ENCODE data around the gene IL24. TPM values are rescaled to one million over a fixed set of nuclear protein-coding genes. Genes with fewer than 3 reads are reported as not detected.
"Not testable (repeated sequence)": the region's sequence is repeated elsewhere in the genome, so short reads cannot be mapped to it uniquely, and the experiment has no call there.

Gene IL24, protein sequence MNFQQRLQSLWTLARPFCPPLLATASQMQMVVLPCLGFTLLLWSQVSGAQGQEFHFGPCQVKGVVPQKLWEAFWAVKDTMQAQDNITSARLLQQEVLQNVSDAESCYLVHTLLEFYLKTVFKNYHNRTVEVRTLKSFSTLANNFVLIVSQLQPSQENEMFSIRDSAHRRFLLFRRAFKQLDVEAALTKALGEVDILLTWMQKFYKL
- total RNA-seq: not detected
- long read RNA-seq, donor 1: 0 reads
- long read RNA-seq, donor 2: 0 reads

DNA sequence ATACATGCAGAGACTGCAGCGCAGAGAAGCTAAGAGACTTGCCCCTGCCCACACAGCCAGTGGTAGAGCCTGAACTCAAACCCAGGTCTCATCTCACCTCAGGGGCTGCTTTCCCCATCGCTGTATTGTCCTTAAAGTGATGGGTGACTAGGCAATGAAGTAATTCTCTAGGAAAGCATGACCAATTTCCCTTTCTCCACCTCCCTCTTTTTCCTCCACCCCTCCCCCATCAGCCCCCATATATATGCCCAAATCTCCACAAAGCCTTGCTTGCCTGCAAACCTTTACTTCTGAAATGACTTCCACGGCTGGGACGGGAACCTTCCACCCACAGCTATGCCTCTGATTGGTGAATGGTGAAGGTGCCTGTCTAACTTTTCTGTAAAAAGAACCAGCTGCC, at the start of gene IL24:
Gene IL24, plus strand, starts transcription at position 269 of the 400 bp plus-strand sequence. CDS start 390 bp downstream, outside the sequence.
- no peak for DNase-seq (ENCODE audit: low spot score)
- intact Hi-C loops (cut with DNase I): no loop called here

DNA sequence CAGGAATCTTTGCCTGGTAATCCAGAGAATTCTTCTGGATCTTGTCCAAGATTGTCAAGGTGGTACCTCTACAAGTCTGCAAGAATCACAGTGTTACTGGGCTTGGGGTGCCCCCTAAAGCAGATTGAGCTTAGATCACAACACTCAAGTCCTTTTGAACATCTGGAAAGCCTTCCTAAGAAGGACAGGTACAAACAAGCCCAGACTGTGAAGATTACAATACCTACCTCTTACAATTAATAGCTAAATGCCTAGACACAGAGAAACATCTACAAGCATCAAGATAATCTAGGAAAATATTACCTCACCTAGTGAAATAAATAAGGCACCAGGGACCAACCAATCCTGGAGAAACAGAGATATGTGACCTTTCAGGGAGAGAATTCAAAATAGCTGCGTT, 49.3 kb upstream of the IL24 start:
- intact Hi-C loops (cut with DNase I): no loop called here

DNA sequence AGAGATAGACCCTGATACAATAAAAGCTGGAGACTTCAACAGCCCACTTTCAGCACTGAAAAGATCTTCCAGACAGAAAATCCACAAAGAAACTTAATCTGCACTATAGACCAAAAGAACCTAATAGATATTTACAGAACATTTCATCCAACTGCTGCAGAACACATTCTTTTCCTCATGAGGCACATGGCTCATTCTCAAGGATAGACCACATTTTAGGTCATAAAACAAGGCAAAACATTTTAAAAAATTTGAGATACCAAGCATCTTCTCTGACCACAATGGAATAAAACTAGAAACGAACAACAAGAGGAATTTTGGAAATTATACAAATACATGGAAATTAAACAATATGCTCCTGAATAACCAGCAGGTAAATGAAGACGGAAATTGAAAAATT, 46.8 kb upstream of the IL24 start:
- intact Hi-C loops (cut with DNase I): no loop called here

More for the DNA sequence above, 49.3 kb upstream of the IL24 start:
- DNase-seq (ENCODE audit: low spot score): no peak

DNA sequence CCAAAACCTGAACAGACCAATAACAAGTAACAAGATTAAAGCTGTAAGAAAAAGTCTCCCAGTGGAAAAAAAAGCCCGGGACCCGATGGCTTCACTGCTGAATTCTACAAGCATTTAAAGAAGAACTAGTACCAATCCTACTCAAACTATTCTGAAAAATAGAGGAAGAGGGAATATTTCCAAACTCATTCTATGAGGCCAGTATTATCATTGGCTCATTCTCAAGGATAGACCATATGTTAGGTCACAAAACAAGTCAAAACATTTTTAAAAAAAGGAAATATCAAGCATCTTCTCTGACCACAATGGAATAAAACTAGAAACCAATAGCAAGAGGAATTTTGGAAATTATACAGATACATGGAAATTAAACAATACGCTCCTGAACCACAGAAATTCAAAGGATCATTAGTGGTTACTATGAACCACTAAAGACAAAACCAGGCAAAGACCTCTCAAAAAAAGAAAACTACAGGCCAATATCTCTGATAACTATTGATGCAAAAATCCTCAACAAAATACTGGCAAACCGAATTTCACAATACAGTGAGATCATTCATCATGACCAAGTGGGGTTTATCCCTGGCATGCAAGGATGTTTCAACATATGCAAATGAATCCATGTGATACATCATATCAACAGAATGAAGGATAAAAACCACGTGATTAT, 45.8 kb upstream of the IL24 start:
- intact Hi-C loops (cut with DNase I): no loop called here
- no peak for DNase-seq (ENCODE audit: low spot score)

More for the DNA sequence above, 46.8 kb upstream of the IL24 start:
- DNase-seq (ENCODE audit: low spot score): no peak

DNA sequence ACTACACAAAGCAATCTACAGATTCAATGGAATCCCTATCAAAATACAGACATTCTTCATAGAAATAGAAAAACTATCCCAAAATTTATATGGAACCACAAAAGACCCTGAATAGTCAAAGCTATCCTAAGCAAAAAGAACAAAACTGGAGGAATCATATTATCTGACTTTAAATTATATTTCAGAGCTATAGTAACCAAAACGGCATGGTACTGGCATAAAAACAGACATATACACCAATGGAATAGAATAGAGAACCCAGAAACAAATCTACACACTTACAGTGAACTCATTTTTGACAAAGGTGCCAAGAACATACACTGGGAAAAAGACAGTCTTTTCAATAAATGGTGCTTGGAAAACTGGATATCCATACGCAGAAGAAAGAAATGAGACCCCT, 44.6 kb upstream of the IL24 start:
- DNase-seq (ENCODE audit: low spot score); intact Hi-C loops (cut with DNase I): not testable (repeated sequence)

GRCh38 chr1:206853696-206854095, 43.5 kb upstream of the IL24 start:
- DNase-seq (ENCODE audit: low spot score); intact Hi-C loops (cut with DNase I): not testable (repeated sequence)

DNA sequence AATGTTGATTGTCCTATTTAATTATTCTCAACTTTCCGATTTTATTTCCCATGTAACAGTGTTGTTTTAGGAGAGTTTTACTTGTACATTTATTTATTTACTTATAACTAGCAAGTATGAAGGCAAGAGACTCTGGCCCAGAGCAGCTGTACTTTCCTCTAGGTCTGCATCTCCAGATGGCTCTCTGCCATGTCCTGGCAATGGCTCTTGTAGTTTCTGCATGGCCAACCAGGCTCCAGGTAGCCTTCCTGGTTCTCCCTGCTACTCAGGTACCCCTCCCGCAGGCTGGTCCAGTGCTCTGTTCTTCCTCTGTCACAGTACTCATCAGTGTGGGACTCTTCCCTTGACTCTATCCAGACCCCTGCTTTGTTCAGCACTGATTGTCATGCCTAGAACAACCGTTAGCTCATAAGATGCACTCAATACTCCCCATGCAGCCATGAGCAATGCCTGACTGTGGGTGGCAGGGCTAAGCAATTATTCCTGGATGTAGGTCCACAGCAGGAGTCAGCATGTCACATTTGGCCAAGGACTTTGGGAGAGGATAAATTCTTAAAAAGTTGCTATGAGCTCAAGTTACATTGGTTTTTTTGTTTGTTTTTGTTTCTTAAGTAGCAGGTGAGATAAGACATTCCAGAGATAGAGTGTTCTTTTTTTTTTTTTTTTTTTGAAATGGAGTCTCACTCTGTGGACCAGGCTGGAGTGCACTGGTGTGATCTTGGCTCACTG, 42.7 kb upstream of the IL24 start:
- intact Hi-C loops (cut with DNase I): no loop called here
- no peak for DNase-seq (ENCODE audit: low spot score)

DNA sequence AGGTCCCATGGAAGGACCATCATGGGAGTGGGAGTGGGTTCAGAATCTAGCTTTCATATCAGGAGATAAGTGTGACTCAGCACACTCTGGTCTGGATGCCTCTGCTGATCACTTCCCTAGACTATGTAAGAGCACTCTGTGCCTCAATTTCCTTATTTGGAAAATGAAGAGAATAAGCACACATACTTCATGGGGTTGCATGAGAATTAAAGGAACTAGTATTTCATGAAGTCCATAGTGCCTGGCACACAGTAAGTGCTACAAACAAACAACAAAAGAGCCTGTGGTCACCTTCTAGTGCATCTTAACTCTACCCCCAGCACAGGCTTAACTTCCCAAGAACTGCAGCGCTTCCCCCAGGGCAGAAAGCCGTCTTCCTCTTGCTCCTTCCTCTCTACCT, 41.4 kb upstream of the IL24 start:
- intact Hi-C loops (cut with DNase I): no loop called here
- no peak for DNase-seq (ENCODE audit: low spot score)

- no peak for DNase-seq (ENCODE audit: low spot score)
- intact Hi-C loops (cut with DNase I): no loop called here
These were observed 40.4 kb upstream of the IL24 start for GRCh38 chr1:206856674-206857464.

GRCh38 chr1:206859082-206859521, 38.1 kb upstream of the IL24 start:
- no peak for DNase-seq (ENCODE audit: low spot score)
- intact Hi-C loops (cut with DNase I): no loop called here

DNA sequence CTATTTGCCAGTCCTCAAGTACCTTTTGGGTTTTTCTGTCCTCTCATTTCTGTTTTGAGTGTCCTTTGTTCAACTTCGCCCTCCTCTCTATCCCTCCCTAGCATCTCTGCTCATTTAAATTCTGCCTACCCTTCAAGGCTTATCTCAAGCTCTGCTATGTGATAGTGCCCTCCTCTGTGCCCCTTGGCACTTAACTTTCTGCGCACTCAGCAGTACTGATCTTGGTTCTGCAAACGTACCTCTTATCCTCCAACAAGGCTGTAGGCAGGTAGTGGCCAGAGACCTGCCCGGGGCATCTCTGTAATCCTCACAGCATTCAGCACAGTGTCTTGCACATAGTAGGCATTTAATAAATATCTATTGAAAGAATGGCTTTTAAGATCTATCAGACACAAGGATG, 37.1 kb upstream of the IL24 start:
- no peak for DNase-seq (ENCODE audit: low spot score)
- intact Hi-C loops (cut with DNase I): no loop called here

- intact Hi-C loops (cut with DNase I): no loop called here
- DNase-seq (ENCODE audit: low spot score): no peak
These were observed 34.0 kb upstream of the IL24 start for GRCh38 chr1:206863266-206863665.

GRCh38 chr1:206864939-206865671, 32.1 kb upstream of the IL24 start, which contains the start of gene IL20:
Gene IL20, plus strand, starts transcription at chr1:206865623. Its CDS starts 230 bp downstream, at chr1:206865853.
- intact Hi-C loops (cut with DNase I): no loop called here

DNA sequence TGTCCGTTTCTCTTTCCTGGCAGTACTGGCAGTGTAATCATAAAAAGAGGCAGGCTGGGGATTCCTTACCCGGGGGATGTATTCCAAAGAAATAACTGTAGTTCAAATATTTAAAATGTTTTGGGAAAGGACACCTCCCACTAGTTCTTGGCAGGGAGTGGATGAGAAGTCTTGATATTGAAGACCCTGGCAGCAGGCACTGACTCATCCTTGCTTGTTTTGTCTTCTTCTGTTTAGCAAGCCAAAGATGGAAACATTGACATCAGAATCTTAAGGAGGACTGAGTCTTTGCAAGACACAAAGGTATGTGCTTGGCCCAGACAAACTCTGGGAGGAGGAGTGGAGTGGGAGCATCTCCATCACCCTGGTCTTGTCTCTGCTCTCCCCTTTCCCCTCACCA, 31.2 kb upstream of the IL24 start:
- DNase-seq (ENCODE audit: low spot score): no peak
- intact Hi-C loops (cut with DNase I): no loop called here

More at GRCh38 chr1:206864939-206865671, 32.1 kb upstream of the IL24 start, which contains the start of gene IL20:
- DNase-seq (ENCODE audit: low spot score): peak; percentile 93

- intact Hi-C loops (cut with DNase I): no loop called here
These were observed 30.0 kb upstream of the IL24 start for GRCh38 chr1:206867239-206867638.

GRCh38 chr1:206867716-206868115, 29.5 kb upstream of the IL24 start:
- intact Hi-C loops (cut with DNase I): no loop called here
- no peak for DNase-seq (ENCODE audit: low spot score)

More at GRCh38 chr1:206867239-206867638, 30.0 kb upstream of the IL24 start:
- no peak for DNase-seq (ENCODE audit: low spot score)

GRCh38 chr1:206868264-206868663, 29.0 kb upstream of the IL24 start:
- intact Hi-C loops (cut with DNase I): no loop called here

GRCh38 chr1:206872139-206872538, 25.1 kb upstream of the IL24 start:
- intact Hi-C loops (cut with DNase I): no loop called here
- no peak for DNase-seq (ENCODE audit: low spot score)

More at GRCh38 chr1:206868264-206868663, 29.0 kb upstream of the IL24 start:
- DNase-seq (ENCODE audit: low spot score): no peak

Measured in posterior vena cava (tissue), 2 donors.